Activated naive CD8-positive, alpha-beta T cell treated with anti-CD3 and anti-CD28 coated beads, Interleukin-2, amount 50 U/mL, for 16 hours (primary cell): Measurements from ENCODE around the gene SLC38A2.
"Not testable (repeated sequence)": the region's sequence is repeated elsewhere in the genome, so short reads cannot be mapped to it uniquely, and the experiment has no call there.

Experiments used
- DNase-seq: peaks from one replicate; pipeline ENCODE4 v3.0.0-alpha.2; 2020; ENCODE audit warnings: low read depth, low spot score

Gene SLC38A2

DNA sequence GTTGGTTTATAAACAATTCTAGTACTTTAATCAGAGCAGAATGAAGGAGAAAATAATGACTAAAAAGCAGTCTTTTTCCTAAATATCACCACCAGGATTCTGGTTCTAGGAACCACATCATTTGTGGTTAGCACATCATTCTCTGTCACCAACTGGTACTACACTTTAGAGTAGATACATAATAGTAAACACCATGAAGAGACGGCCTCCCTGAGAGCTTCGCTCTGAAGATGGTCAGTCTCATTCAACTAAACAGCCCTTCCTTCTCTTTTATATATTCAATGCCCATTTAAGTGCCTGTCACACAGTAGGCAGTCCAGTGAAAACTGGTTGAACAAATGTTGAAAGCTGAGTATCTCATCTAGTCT, 10.9 kb downstream of the SLC38A2 start:
- DNase-seq: no peak

DNA sequence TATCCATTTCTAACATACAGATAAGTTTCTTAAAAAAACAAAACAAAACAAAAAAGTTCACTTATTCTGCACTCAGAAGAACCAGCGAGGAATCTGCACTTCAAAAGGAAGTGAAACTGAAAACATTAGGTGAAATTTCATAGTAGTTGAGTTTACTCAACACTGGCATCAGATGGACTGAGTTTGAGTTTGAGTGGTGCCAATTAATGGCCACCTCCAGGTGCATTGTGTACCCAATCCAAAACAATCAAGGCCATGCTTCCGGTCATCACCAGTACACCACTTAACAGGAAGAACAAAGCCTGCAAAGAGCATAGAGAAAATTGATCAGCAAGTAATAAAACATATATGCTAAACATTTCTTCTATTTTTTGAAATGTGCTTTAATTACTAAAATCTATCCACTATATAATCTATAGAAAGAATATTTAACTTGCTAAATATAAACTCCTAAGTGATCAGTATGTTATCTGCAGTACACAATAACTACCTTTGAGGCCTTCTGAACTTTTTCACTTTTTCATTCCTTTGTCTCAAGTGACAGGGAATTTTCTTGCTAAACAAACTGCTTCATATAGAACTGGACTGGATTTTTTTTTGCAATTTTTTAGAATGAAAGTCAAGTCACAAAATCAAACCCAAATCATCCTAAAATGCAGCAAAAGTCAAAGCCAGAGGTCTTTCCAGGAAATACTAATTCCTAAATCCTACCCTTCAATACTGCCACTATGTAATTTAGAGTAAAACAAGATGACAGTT, 11.5 kb downstream of the SLC38A2 start:
- DNase-seq: no peak

DNA sequence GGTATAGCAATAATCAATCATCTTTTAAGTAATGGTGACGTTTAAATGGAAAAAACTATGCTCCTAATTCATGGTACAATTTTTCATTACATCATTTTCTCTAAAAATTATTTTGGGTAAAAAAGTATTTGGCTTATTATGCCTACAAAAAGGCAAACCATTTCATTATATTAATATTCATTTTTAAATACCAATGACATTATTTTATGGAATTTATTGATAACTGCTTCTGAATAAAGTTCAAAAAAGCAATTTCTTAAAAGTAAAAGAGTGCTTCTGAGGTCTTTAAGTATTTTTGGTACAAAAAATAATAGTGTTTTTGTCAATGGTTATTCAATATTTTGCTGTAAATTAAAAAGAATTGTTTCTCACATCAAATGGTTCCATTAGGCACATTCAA, 12.2 kb downstream of the SLC38A2 start:
- DNase-seq: no peak

DNA sequence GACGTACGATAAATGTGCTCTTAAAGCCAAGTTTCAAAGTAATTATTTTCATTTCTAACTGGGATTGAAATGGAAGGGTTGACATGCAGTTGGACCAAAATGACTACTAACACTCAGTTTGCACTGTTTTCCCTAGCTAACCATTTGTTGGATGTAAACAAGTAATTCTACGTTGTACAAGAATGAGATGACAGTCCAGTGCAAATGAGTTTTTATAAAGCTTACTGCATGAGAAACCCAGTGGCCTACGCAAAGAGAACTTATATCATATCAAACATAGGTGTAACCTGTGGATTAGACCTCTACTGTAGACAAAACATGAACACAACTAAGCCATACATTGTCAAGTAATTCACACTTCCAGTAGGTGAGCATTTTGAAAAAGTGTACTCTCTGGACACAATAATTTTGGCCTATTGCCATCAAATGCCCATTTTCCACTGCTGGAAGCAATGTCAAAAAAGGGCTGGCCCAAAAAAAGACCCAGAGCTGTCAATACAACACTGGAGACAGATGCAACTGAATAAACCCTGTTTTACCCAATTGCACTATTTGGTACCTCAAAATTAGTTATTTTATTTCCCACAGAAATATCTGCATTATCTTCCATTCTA, 12.8 kb downstream of the SLC38A2 start:
- DNase-seq: no peak

DNA sequence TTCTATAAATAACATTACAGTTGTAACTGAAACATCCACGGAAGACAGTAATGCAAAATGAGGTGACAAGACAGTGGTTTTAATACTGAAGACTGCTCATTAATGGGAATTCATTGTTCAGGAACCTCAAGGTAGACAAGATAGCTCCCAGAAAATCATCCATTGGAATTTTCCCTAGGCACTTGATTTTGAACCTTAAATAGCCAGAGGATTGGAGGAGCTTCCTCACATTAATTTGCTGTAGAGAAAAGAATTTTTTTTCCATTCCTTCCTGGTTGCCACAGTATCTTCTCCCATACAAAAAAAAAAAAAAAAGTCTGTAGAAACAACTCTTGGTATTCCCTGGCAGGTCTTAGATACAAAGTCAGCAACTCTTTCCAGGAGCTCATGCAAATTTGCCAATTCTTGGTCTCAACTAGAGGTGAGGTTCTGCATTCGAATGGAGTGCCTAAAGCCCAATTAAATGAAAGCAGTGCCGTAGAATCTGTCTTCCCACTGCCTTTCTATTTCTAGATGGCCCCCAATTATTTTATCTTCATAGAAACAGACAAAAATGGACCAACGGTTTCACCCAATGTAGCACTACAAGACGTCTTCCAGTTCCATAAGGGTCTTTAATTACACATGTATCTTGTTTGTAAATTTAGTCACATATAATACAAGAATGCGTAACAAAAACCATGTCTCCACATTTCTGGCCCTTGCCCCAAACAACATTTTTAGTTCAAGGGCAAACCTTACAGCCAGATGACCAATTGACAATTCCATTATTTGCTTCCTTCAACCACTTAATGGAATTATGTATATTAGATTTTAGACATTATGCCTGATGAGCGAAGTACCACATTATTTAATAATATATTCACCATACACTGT, 13.5 kb downstream of the SLC38A2 start:
- no peak for DNase-seq

DNA sequence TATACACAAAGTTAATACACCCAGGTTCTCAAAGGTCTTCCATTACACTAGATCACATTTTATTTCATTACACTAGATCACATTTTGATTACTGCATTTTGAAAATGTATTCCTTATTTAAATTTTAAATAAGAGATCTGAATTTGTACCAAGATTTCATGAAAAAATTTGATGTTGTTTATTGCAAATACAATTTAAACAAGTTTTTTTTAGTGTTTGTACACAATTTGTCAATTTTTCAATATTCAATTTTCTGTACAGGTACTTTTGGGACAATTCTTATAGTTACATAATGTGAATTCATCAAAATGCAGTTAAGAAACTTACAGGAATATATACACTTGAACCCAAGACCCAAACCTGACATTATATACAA, 14.3 kb downstream of the SLC38A2 start:
- DNase-seq: no peak

DNA sequence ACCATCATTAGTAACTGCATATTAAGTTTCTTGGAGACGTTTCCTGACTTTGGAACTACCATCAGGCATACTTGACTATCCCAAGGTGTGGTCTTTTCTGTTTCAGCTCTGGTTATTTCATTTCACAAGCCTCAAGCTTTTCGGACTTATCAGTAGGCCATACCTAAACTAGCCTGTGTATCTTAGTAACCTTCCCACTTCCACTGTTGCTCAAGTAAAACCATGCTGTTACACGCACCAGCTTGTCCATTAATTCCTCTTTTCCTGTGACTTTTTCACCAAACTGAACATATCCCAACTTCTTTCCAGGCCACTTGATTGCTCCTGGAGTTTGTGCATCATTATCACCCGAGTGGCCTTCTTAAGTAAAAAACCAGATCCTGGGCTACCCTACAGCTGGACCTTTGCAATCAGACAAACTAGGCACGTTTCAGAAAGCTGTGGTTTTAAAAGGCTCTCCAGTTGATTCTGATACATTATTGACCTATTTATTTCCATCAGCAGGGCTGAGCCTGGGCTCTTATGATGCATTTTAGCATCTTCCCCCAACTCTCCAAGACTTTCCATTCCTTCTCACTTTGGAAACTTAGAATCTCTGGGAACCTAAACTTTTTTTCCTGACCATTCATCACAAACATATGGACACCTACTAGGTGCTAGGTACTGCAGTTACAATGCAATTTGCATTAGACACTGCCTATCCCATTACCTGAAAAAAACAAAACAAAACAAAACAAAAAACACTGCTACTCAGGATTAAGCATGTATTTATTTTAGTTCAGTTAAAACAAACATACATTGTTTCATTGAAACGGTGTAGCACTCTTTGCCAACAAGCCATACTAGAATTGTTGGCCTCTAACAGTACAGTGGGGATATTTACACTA, 14.9 kb downstream of the SLC38A2 start:
- DNase-seq: no peak

DNA sequence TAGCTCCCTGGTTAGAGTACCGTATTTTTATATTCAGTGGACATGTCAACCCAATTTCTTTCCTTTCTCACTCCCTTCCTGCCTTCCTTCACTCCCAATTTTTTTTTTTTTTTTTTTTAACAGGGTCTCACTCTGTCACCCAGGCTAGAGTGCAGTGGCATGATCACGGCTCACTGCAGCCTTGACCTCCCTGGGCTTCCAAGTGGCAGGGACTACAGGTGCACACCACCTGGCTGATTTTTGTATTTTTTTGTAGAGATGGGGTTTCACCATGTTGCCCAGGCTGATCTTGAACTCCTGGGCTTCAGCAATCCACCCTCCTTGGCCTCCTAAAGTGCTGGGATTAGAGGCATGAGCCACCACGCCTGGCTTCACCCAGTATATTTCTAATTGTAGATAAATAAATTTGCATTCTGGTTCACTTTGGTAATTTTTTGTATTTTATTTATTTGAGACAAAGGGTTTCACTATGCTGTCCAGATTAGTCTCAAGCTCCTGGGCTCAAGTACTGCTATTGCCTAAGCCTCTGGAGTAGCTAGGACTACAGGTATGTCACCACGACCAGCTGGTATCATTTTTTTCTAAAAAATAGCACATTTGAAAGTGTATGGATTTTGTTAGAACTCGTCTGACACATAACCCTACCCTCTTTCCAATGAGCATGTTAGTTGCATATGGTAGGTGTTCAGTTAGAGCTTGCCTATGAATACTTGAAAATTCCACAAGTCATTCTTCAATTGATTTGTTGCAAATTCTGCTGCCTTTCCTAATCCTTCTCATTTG, 15.7 kb downstream of the SLC38A2 start:
- DNase-seq: no peak

DNA sequence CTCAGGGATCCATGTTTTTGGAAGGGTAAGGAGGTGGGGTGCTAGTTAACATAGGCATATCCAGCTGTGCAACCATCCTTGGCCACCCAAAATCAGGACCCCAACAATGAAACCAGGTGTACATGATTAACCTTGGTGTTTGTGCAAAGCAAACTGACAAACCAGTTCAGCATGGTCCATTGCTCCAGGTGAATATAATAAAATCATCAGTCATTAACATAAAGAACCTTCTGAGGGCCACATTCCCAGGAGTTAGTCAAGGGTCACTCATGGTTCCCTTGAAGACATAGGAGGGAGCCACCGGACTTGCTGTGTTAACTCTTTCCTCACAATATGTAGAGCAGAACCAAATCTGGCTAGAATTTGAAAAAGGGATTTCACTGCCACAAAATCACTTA, 17.8 kb downstream of the SLC38A2 start:
- no peak for DNase-seq

DNA sequence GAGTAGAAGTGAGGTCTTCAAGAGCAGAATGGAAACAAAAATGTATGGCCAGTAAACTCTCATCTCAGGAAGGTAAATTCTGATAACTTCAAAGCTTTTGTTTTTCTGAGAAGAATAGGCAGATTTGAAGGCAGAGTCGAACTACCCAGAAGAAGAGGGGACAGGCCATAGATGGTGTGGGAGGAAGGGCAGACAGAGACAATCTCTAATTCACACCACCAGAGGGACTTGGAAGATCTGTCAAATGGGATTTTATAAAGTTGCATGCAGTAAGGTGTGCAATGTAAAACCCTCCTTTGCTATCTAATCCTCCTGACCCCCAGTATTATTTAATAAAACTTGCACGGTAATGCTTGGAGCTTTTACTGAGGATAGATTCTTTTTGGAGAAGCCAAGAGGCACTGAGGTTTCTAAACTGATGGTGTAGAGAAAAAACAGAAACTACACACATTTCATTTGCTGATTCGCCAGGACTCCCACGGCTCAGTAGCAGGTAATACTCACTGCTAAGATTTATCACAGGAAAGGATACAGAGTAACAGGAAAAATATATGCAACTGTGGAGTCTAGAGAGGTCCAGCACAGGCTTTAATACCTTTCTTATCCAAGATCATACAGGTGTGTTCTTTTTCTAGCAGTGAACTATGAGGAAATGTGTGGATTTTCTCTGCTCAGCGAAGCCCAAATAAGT, 18.3 kb downstream of the SLC38A2 start:
- DNase-seq: no peak

DNA sequence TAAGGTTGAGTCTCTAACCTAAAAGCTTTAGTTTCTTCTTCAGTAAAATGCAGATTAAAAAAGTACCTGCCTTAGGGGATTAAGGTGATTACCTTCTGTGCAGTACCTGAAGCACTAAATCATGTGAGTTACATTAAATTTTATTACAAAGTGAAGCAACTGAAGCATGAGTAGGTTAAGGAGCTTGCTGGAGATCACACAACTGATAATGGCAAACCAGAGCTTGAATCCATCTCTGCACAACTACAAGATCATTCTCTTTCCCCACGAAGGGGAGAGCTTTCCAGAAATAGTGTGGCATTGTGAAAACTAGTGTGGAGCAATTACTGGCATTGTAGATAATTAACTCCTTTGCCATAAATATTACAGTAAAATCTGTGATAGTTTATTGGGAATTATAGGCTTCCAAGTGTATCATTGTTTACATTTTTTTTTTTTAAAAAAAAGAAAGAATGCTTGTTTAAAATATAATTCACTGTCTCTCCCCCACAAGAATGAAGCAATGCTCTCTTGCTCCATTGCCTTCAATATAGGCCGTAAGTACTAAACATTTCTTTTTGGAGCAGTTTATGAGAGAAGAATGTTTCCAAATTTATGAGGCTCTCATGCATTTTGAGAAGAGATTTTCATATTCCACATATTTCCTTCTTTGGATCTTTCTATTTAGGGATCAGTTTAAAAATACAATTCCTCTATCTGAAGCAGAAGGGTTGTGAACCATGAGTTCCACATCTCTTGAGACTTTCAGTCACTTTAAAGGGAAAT, 20.5 kb downstream of the SLC38A2 start:
- no peak for DNase-seq

DNA sequence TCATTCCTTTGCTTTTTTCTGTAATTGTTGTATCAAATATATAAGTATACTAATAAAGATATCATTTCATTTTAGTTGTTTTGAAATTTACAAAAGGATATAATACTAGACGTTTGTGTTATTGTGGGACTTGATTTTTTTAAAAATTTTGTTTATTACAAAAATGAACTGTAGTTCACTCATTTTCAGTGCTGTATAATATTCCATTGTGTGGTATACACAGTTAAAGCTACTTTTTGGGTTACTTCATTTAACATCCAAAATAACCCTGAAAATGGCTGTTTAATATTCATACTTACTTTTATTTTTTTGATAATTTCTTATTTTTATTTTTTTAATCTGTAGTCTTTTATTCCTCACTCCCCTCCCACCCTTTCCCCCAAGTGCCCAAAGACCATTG, 21.4 kb downstream of the SLC38A2 start:
- DNase-seq: no peak

DNA sequence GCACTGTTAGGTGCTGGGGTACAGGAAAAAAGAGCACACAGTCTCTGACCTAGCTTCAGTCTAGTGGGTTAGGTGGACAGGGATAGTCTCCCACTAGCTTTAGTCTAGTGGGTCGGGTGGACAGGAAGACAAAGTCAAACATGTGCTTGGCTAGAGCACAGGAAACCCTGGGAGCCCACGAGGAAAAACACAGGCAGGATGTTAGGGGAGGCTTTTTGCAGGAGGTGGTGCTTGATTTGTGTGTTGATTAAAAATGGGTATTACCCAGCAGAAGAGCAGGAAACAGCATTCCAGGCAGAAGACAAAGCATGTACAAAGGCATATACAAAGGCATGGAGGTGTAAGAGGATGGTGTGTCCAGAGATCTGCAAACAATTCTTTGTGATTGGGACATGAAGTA, 23.3 kb downstream of the SLC38A2 start:
- no peak for DNase-seq

DNA sequence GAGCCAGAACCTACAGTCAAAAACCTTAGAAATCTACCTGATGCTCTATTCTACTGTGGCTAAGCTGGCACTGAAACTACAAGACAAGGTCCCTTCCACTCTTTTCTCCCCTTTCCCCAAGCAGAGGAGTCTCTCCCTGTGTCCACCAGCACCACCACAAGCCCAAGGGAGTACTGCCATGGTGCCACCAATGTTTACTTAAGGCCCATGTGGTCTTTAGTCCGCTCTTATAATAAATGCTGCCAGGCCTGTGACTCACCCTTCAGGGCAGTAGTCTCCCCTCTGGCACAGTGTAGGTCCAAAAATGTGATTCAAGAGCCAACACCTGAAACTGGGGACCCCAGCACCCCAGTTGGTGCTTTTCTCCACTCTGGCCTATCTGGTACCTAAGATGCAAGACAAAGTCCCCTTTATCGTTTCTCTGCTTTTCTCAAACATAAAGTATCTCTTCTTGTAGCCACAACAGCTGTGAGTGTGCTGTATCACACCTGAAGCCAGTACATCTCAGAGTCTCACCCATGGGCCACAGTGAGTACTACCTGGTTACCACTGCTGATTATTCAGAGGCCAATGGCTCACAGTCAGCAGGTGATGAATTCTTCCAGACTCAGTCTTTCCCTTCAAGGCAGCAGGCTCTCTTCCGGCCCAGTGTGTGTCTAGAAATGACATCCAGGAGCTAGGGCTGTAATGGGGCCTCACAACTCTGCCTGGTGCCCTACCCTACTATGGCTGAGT, 29.3 kb downstream of the SLC38A2 start:
- no peak for DNase-seq

DNA sequence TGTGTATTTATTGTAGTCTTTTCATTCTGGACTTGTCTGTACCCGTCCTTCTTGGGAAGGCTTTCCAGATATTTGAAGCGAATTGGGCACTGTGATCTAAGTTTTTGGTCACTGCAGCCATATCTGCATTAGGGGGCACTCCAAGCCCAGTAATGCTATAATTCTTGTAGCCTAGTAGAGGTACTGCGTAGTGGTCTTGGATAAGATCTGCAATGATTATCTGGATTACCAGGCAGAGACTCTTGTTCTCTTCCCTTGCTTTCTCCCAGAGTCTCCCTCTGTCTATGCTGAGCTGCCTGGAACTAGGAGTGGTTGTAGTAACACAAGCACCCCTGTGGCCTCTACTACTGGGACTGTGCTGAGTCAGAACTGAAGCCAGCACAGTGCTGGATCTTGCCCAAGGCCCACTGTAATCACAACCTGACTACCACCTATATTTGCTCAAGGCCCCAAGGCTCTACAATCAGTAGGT, 30.0 kb downstream of the SLC38A2 start:
- no peak for DNase-seq

DNA sequence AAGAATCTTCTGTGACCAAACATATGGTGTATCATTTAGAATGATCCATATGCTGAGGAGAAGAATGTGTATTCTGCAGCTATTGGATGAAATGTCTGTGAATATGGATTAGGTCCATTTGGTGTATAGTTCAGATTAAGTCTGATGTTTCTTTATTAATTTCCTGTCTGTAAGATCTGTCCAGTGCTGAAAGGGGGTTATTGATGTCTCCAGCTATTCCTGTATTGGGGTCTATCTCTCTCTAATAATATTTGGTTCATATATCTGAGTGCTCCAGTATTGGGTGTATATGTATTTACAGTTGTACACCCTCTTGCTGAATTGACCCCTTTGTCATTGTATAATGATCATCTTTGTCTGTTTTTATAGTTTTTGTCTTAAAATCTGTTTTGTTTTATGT, 33.5 kb downstream of the SLC38A2 start:
- no peak for DNase-seq

DNA sequence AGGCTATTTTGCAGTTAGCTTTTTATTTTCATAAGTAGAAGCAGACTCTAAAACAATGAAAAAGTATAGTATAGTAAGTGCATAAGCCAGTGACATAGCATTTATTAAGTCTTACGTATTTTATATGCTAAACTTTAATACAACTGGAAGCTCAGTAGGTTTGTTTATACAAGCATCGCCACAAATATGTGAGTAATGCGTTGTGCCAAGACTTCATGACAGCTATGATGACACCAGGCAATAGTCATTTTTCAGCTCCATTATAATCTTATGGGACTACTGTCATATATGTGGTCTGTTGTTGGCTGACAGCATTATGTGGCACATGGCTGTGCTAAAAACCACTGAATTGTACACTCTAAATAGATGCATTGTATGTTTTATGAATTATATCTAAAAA, 40.3 kb downstream of the SLC38A2 start:
- DNase-seq: no peak

DNA sequence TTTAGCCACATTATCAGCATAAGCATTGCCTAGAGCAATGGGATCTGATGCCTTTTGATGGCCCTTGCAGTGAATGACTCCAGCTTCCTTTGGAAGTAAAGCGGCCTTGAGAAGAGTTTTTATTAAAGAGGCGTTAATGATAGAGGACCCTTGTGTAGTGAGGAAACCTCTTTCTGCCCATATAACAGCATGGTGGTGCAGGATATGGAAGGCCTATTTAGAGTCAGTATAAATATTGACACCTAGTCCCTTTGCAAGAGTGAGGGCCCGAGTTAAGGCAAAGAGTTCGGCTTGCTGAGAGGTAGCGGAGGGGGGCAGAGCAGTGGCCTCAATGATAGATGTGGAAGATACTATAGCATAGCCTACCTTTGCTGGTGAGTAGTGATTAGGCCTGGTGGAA, 47.5 kb downstream of the SLC38A2 start:
- not testable (repeated sequence) for DNase-seq

DNA sequence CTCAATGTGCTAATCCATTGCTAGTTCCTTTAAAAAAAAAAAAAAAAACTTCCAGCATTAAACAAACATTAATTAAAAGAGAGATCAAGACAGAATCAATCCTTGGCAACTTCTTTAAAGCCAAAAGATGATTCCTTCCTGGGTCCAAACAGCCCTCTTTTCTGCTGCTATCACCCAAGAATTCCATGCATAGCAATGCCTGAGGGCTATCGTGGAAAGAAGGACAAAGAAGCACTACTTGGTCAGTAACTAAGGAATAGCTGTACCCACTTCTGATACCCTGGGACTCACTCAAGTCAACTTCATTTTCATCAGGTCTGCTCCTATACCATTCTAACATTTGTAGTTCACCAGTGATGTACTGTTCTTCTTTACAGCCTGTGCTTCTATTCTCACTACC, 51.8 kb downstream of the SLC38A2 start:
- DNase-seq: no peak
